ENCODE results near the gene PRTFDC1.

Gene PRTFDC1

DNA sequence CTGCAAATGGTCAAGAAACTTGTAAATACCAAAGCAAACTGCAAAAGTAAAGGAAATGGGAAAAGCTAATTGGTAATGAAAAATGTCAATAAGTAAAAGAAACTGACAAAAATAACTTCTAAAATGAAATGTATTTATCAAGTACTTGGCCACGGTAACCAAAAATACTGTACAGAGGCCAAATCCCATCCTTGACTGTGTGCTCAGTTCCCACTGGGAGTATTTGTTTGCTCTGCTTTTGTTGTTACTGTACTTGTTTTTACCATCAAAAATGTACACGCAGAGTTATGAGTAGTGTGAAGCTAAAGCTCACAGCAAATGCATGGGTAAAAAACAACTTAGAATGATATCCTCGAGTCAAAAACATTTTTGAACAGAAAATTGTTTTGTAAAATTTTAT is 32.5 kb upstream of the PRTFDC1 start:
- no peak overlapping the region for H2AFZ ChIP-seq (ENCODE audit: low read depth)
- no peak overlapping the region for H3K27ac ChIP-seq
- H4K20me1 ChIP-seq (ENCODE audit: insufficient read depth) = no peaks in the 10 kb centered on the region
- no peak overlapping the region for H3K4me3 ChIP-seq (IDR thresholded peaks at IDR 0.05; ENCODE audit: insufficient read depth, low read depth, low read length)
- H3K4me1 ChIP-seq (ENCODE audit: low read depth, poor library complexity, severe bottlenecking) = peaks cover 6% of the 10 kb centered on the region
- H3K9ac ChIP-seq = no peak overlapping the region
- no peaks in the 10 kb centered on the region for H3K27me3 ChIP-seq (ENCODE audit: insufficient read depth, low read depth)
- TF ChIP-seq CTCF (conservative IDR thresholded peaks at IDR 0.05; ENCODE audit: low read depth, low read length) = no peak
- no peaks in the 10 kb centered on the region for H3K36me3 ChIP-seq (ENCODE audit: insufficient read depth)
- no peak overlapping the region for H3K4me2 ChIP-seq
- H3K79me2 ChIP-seq (ENCODE audit: insufficient read depth, low read depth) = no peaks in the 10 kb centered on the region

DNA sequence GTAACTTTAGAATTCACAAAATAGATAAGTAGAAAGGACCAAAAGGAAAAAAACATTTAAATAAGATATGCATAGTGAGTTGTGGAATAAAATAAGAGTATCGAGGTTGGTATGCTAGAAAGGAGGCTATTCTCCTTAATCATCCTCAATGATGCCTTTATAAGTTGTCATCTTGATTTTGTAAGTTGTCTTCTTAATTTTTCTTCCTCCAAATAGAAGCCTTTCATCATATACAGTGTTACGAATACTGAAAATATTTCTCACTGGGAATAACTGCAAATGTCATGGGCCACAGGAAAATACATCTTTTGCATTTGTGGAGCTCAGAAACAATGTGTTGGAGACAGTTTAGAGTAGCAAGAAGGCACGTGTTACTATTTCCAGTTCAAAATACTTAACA is 31.5 kb upstream of the PRTFDC1 start:
- Histone ChIP-seq H4K20me1 (ENCODE audit: insufficient read depth) (no peaks in the 10 kb centered on the region), H3K4me2 (no peak overlapping the region), H3K4me1 (ENCODE audit: low read depth, poor library complexity, severe bottlenecking) (peaks cover 6% of the 10 kb centered on the region), H2AFZ (ENCODE audit: low read depth) (no peak overlapping the region), H3K79me2 (ENCODE audit: insufficient read depth, low read depth) (no peaks in the 10 kb centered on the region), H3K36me3 (ENCODE audit: insufficient read depth) (no peaks in the 10 kb centered on the region), H3K27ac (no peak overlapping the region), H3K27me3 (ENCODE audit: insufficient read depth, low read depth) (no peaks in the 10 kb centered on the region), H3K9ac (no peak overlapping the region), H3K4me3 (IDR thresholded peaks at IDR 0.05; ENCODE audit: insufficient read depth, low read depth, low read length) (no peak overlapping the region)
- no peak for TF ChIP-seq CTCF (conservative IDR thresholded peaks at IDR 0.05; ENCODE audit: low read depth, low read length)

DNA sequence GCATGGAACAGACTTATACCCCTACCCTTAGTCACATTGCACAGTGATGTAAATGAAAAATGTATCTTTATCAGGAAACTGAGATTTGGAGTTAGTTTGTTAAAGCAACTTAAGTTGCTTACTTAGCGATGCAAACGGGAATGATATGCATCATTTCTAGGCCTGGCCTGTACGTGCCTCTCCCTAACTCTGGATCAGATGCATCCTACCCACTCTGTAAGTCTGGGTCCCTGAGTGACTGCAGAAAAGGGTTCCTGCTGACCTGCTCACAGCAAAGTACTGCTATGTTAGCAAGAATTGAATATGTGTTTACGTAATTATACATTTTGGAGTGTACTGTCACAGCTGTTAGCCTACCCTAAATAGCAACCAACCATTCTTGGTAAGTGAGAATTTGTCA is 30.7 kb upstream of the PRTFDC1 start:
- Histone ChIP-seq H3K4me2 (no peak overlapping the region), H3K79me2 (ENCODE audit: insufficient read depth, low read depth) (no peaks in the 10 kb centered on the region), H3K4me3 (IDR thresholded peaks at IDR 0.05; ENCODE audit: insufficient read depth, low read depth, low read length) (no peak overlapping the region), H4K20me1 (ENCODE audit: insufficient read depth) (no peaks in the 10 kb centered on the region), H3K4me1 (ENCODE audit: low read depth, poor library complexity, severe bottlenecking) (peaks cover 6% of the 10 kb centered on the region), H3K9ac (no peak overlapping the region), H3K36me3 (ENCODE audit: insufficient read depth) (no peaks in the 10 kb centered on the region), H3K27ac (no peak overlapping the region), H2AFZ (ENCODE audit: low read depth) (no peak overlapping the region), H3K27me3 (ENCODE audit: insufficient read depth, low read depth) (no peaks in the 10 kb centered on the region)
- no peak for TF ChIP-seq CTCF (conservative IDR thresholded peaks at IDR 0.05; ENCODE audit: low read depth, low read length)

DNA sequence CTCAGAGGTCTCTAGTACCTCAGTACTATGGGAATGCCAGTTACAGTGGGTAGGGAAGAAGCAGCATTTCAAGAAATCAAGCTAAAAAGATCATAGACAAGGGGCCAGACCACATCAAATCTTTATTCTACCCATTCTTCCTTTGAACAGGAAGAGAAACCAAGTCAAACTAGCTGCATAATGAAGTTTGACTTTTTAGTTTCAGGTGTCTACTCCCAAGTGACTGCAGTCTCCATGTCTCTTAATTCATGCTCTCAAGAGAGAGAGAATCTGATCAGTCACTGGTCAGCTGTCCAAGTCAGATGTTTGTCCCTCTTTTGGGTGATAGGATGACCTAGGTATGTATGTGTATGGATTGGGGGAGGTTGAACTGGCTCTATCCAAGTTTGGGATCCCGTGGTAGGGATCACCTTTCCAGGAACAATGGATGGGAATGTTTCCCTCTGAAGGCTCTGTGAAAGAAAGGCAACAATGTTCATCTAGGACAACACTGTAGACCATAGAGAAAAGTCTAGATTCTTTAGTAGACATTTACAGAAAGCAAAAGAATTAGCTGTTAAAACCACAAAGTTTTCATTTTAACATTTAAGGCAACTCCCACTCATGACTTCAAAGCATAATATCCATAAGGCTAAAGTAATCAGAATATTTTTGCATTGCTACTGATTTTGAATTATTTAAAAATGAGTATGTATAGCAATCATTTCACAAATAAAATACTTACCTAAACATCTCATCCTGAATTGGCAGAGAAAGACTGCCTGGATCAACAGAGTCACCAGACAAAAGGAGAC is 30.1 kb upstream of the PRTFDC1 start:
- Histone ChIP-seq H4K20me1 (ENCODE audit: insufficient read depth) (no peaks in the 10 kb centered on the region), H3K4me2 (no peak overlapping the region), H3K4me1 (ENCODE audit: low read depth, poor library complexity, severe bottlenecking) (peaks cover 6% of the 10 kb centered on the region), H3K36me3 (ENCODE audit: insufficient read depth) (no peaks in the 10 kb centered on the region), H3K27me3 (ENCODE audit: insufficient read depth, low read depth) (no peaks in the 10 kb centered on the region), H2AFZ (ENCODE audit: low read depth) (no peak overlapping the region), H3K79me2 (ENCODE audit: insufficient read depth, low read depth) (no peaks in the 10 kb centered on the region), H3K9ac (no peak overlapping the region), H3K4me3 (IDR thresholded peaks at IDR 0.05; ENCODE audit: insufficient read depth, low read depth, low read length) (no peak overlapping the region), H3K27ac (no peak overlapping the region)
- no peak for TF ChIP-seq CTCF (conservative IDR thresholded peaks at IDR 0.05; ENCODE audit: low read depth, low read length)

Data from KMS-11 (cell line).